HG03135 (cell line): ENCODE measurements around the gene IFNGR1.
"Not testable (repeated sequence)": the region's sequence is repeated elsewhere in the genome, so short reads cannot be mapped to it uniquely, and the experiment has no call there.

Experiments
- ATAC-seq: cut with Tn5 transposase; IDR thresholded peaks from one replicate; pipeline ENCODE4 v1.9.1; 2021; ENCODE audit warnings: mild to moderate bottlenecking, moderate library complexity; ENCODE audit not compliant: unreplicated experiment

The IFNGR1 gene

DNA sequence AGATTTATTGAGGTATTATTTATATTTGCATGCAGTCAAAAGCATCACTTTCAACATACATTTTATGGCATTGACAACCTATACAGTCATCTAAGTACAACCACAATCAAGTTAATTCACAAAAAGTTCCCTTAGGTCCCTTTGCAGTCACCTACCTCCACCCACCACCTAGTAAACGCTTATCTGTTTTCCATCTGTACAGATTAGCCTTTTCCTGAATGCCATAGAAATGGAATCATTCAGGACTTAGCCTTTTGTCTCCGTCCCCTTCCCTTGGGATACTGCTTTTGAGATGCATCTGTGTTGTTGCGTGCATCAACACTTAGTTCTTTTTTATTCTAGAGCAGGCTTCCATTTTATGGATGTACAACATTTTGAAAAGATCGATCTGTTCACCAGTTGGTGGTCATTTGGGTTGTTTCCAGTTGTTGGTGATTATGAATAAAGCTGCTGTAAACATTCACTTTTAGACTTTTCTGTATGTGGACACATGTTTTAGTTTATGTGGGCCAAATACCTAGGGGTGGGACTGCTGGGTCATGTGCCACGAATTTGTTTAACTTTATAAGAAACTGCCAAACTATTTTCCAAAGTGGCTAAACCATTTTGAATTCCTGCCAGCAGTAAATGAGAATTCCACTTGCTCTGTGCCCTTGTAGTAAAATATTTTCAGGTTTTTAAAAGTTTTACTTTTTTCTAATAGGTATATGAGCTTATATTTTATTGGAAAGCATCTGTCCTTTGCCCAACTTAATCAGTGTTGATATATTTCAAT lies 17.6 kb upstream of the IFNGR1 start:
- no peak for ATAC-seq

GRCh38 chr6:137235686-137236085 lies 16.5 kb upstream of the IFNGR1 start:
- ATAC-seq, result no peak

GRCh38 chr6:137233911-137234863 lies 15.0 kb upstream of the IFNGR1 start:
- ATAC-seq, result peak; percentile 50

GRCh38 chr6:137231895-137232294 lies 12.7 kb upstream of the IFNGR1 start:
- ATAC-seq, result no peak

GRCh38 chr6:137230956-137231555 lies 11.9 kb upstream of the IFNGR1 start:
- ATAC-seq, result no peak

- no peak for ATAC-seq
Observed at GRCh38 chr6:137230547-137230946, 11.4 kb upstream of the IFNGR1 start.

- ATAC-seq, result no peak
Observed at GRCh38 chr6:137229075-137229759, 10.0 kb upstream of the IFNGR1 start.

DNA sequence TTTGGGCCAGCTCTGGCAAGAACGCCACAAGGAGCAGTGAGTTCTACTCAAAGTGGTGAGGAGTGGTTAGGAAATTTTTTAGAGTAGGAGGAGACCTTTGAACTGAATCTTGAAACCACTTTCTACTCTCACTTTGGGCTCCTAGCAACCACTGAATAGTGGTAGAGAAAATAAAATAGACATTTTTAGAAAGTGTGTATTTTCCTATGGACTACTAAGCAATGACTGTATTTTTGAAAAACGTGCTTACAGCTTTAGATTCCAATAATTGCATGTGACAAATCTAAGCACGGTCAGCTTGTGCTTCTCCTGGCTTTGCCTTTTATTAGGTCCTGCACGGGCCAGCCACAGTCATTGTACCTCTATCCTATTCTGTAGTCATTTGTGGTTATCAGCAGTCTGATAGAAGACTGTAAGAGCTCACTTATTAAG lies 8.7 kb upstream of the IFNGR1 start:
- peak; percentile 62 for ATAC-seq

DNA sequence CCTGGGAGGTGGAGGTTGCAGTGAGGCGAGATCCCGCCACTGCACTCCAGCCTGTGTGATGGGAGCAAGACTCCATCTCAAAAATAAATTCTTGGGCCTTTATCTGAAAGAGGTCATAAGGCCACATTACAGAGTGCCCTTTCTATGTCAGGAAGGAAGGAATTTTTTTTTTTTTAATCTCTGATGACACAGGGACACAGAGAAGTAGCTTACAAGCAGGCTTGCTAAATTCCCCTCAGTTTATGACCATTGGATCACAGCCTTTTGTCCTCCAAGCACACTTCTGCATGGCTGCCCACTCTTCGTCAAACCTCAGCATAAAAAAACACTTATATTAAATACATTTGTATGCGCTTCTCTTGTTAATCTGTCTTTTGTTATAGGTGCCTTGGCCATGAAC lies 7.5 kb upstream of the IFNGR1 start:
- ATAC-seq, result no peak

GRCh38 chr6:137224799-137225198 lies 5.6 kb upstream of the IFNGR1 start:
- peak; percentile 59 for ATAC-seq

DNA sequence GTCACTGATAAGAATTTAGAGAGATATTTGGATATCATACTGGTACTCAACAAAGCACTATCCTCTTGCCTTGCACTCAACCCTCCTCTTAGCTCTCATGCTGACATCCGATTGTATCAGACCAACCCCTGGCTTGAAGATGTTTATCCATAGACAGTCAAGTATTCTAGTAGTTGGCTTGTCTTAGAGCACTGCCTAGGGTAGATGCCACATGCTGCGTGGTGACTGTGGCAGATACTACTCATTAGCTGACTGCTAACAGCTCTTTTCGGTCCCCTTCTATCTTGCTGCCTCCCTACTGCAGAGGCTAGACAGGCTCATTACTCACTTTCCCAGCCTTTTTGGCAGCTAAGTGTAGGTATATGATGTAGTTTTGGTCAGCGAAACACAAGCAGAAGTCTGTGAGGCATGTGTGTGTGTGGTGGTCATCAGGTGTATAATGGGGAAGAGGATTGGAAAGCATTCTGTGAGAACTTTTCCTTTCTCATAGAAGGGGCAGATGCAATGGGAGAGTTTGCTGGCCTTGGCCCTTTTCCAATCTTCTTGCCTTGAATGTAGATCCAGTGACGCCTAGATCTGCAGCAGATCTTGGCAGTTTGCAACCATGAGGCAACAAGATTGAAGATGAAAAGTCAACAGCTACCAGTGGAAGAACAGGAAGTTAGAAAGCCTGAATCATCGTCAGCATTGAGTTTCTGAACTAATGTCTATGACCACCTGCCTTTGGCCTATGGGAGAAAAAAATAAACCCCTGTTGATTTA lies 4.4 kb upstream of the IFNGR1 start:
- ATAC-seq, result no peak

GRCh38 chr6:137222381-137222780 lies 3.2 kb upstream of the IFNGR1 start:
- ATAC-seq, result no peak

- peak; percentile 10 for ATAC-seq
Observed at GRCh38 chr6:137219664-137220252, 573 bp upstream of the IFNGR1 start.

DNA sequence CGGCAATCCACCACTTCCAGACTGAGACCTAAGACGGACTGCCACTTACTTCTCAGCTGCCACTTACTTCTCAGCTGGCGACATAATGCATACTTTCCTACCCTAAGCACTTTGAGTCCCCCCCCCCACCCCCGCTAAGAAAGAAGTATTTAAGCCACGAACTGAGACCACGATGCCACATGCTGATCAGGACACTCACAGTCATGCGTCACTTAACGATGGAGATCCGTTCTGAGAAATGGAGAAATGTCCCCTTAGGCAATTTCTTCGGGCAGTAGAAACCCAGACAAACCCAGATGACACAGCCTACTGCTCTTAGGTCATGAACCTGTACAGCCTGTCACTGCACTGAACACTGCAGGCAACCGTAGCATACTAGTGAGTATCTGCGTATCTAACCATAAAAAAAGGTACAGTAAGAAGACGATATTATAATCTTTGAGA lies 690 bp downstream of the IFNGR1 start:
- ATAC-seq, result peak; percentile 50

- ATAC-seq, result no peak
Observed at GRCh38 chr6:137217801-137218472, 1.2 kb downstream of the IFNGR1 start.

- no peak for ATAC-seq
Observed at GRCh38 chr6:137216875-137217553, 2.2 kb downstream of the IFNGR1 start.

DNA sequence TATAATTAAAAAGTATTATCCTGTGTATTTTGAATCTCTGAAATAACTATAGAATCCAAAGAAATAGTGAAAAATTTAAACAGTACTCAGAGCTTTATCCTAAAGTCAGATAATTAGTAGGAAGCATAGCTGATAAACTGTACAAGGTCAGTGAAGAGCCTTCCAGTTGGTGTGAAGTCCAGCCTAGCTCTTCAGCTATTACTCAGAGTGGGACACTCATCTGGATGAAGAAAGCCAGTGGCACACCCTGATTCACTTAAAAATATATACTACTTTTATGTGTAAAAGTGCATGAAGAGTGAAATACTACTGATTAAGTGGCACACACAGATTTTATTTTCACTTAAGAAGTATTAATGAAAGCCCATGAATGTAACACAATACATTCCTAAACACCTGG lies 3.1 kb downstream of the IFNGR1 start:
- ATAC-seq, result no peak

- not testable (repeated sequence) for ATAC-seq
Observed at GRCh38 chr6:137215630-137216029, 3.6 kb downstream of the IFNGR1 start.

DNA sequence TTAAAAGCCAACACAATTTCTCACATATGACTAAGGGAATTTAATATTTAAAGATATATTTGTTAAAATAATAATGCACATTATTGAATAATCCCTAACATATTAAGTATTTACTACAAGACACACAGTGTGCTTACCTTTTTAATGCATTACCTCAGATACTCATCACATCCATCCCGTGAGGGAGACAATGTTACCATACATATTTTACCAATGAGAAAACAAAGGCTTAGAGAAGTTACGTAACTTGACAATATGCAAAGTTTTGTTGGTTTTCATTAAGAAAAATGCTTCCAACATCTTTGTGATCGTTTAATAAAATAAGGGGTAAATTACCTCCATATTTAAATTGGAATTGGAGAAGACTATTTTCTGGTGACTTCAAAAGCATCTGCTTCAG lies 4.3 kb downstream of the IFNGR1 start:
- ATAC-seq, result no peak
